ENCODE measurements around the gene PTPN4.

- TF ChIP-seq CTCF (IDR thresholded peaks at IDR 0.05) (no peak), POLR2A (IDR thresholded peaks at IDR 0.05) (no peak)
Measured at GRCh38 chr2:119803101-119803500, 43.4 kb downstream of the PTPN4 start.

All from esophagus squamous epithelium (tissue), 4 donors.